ENCODE data around the gene TFAP2A.

GRCh38 chr6:10406556-10406955 is 8.3 kb downstream of the TFAP2A start:
- no peak for TF ChIP-seq CTCF (IDR thresholded peaks at IDR 0.05 in 2 of 3, conservative IDR thresholded peaks at IDR 0.05 in 1 of 3; ENCODE audit: borderline replicate concordance in 1 of 3, insufficient read depth in 1 of 3, low read depth in 2 of 3, low read length in 2 of 3)
- TF ChIP-seq POLR2A (IDR thresholded peaks at IDR 0.05; ENCODE audit: borderline replicate concordance, extremely low read depth, insufficient read depth, insufficient read length) = no peak
- TF ChIP-seq ZFX (IDR thresholded peaks at IDR 0.05) = no peak
- no peak for TF ChIP-seq SIN3A (IDR thresholded peaks at IDR 0.05; ENCODE audit: low read depth)
- no peak for TF ChIP-seq RAD21 (IDR thresholded peaks at IDR 0.05; ENCODE audit: low read depth)
